Measurements from ENCODE around the gene FXYD6. TPM values are rescaled to one million over a fixed set of nuclear protein-coding genes. Genes with fewer than 3 reads are reported as not detected.

The FXYD6 gene, protein sequence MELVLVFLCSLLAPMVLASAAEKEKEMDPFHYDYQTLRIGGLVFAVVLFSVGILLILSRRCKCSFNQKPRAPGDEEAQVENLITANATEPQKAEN
- total RNA-seq, result 0.08 TPM in 1 of 2 replicates, not detected in the other

DNA sequence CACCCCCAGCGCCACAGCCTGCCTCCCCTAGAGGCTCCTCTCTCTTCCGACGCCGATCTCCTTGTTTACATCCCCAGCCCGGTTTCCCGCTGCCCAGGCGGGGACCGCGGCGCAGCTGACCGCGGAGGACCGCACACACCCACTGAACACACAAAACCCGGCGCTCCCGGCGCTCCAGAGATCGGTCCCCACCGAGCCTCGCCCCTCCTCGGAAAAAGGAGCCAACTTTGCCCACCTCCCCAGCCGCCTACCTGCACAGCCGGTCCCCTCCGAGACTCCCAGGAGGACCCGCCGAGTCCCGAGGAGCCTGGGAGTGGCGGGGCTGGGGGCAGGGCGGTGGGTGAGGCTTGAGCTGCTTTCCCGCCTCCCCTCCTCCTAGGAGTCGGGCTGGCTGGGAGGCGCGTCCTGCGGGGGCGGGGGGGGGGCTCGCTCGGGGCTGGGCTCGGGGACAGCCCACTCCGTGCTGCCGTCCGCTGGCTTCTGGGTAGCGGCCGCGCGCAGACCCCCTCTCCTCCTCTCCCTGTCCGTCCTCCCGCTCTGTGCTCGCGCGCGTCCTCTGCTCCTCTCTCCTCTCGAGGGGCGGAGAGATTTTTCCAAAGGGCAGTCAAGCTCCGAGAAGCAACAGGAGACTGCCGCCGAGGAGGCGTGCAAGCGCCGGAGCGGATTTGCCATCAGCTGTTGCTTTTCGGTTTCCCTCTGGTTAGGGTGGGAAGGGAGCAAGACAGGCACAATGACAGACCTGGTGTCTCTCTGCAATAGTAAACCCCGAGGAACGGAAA is at the start of gene FXYD6:
TSS of gene FXYD6 (minus strand) at position 318 of the 779 bp plus-strand sequence. CDS start 33,882 bp downstream, outside the sequence.

GRCh38 chr11:117824571-117825537 is 51.6 kb downstream of the FXYD6 start, which contains the start of gene FXYD2:
TSS of gene FXYD2 (minus strand) at chr11:117824744. CDS start at chr11:117824678, 66 bp downstream.

DNA sequence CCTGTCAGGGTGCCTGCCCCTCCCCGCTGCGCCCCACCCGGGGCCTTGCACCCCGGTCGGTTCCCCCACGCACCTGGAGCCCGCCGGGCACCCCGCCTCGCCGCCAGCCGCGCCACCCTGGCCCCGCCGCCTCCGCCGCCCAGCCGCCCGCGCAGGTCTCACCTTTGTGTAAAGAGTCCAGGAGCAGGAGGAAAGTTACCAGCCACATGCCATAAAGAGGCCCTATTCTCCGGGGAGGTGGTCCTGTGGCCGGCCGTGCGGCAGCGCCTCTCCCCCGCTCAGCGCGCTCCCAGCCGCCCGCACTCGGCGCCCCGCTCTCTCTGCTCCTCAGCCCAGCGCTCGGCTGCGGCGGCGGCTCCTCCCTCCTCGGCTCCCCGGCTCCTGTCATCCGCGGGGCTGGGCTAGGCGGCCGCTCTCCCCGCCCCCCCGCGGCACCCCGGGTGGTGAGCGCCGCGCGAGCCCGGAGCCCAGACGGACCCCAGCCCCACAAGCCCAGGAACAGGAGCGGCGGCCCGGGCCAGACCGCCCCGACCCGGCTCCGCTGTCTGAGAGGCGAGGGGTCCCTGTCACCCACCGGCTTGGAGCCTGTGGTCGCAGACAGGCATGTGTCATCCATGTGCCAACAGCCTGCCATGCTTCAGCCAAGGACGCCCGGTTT is 79.5 kb downstream of the FXYD6 start, which contains the start of gene DSCAML1:
TSS of gene DSCAML1 (minus strand) at position 345 of the 658 bp plus-strand sequence. CDS start at position 208, 137 bp downstream.

Other genes starting within 250 kb of the FXYD6 start
- not detected in 2 replicates for gene DSCAML1, start 79.4 kb downstream of the FXYD6 start, total RNA-seq
- 1.2 TPM in 1 of 2 replicates, not detected in the other for gene FXYD2, start 51.9 kb downstream of the FXYD6 start, total RNA-seq
- 0.08 and 0.70 TPM in 2 replicates for gene TMPRSS13, start 52.7 kb upstream of the FXYD6 start, total RNA-seq
- not detected in 2 replicates for gene IL10RA, start 109.7 kb upstream of the FXYD6 start, total RNA-seq
- gene TMPRSS4, start 200.4 kb upstream of the FXYD6 start, total RNA-seq, result 0.08 and 0.15 TPM in 2 replicates
- not detected in 2 replicates for gene SMIM35, start 210.3 kb upstream of the FXYD6 start, total RNA-seq